Esophagus squamous epithelium (tissue), 5 donors: ENCODE data around the gene UNCX. TPM values are rescaled to one million over a fixed set of nuclear protein-coding genes. Genes with fewer than 3 reads are reported as not detected.

ENCODE experiments used
- DNase-seq: peaks from one replicate; lab custom pipeline; 2025; lab: John Stamatoyannopoulos, UW
- H3K27ac ChIP-seq, 4 donors: fragments of 200-600 bp; sonication (generic); one replicate each; pipeline ENCODE4 v1.5.1; 2016 to 2019; ENCODE audit warnings: mild to moderate bottlenecking in 1 of 4
- H3K27me3 ChIP-seq, 4 donors: fragments of 200-600 bp; sonication (generic); 1 replicate in 3 of 4; 2 replicates in 1 of 4; pipeline versions ENCODE4 v1.5.1 to v1.6.0; 2017 to 2021; ENCODE audit warnings: antibody characterized with exemption in 1 of 4
- H3K36me3 ChIP-seq, 3 donors: fragments of 200-600 bp; sonication (generic); one replicate each; pipeline ENCODE4 v1.5.1; 2016 to 2019
- H3K4me1 ChIP-seq, 3 donors: fragments of 200-600 bp; sonication (generic); one replicate each; pipeline ENCODE4 v1.5.1; 2017 to 2019
- H3K4me3 ChIP-seq, 4 donors: fragments of 200-600 bp; sonication (generic); 1 replicate in 3 of 4; 2 replicates in 1 of 4; pipeline ENCODE4 v1.5.1; 2016 to 2019; ENCODE audit warnings: mild to moderate bottlenecking in 2 of 4, moderate library complexity in 1 of 4
- H3K9me3 ChIP-seq, 3 donors: fragments of 200-600 bp; sonication (generic); one replicate each; pipeline ENCODE4 v1.5.1; 2016 to 2019
- POLR2A ChIP-seq, 4 donors: fragments of 450-650 bp; IDR thresholded peaks; one replicate each; pipeline ENCODE4 v1.6.1; 2017; ENCODE audit warnings: antibody characterized with exemption in 4 of 4, mild to moderate bottlenecking in 4 of 4, moderate library complexity in 3 of 4
- WGBS, 2 donors: methylation state at CpG; one replicate each; pipeline ENCODE4 v1.1.5; 2018; 5-methylcytosine and 5-hydroxymethylcytosine counted together
- intact Hi-C: fragments of 100-400 bp; cut with DNase I; formaldehyde crosslinking; loops from one replicate; pipeline ENCODE4 v1.15.0; 2022
- total RNA-seq, 4 donors: library from RNA; depleted of rRNA; stranded (reverse); fragments of >200 nt; gene quantifications; one replicate each; pipeline ENCODE4 v1.1.0, GENCODE V29; 2016
- TF ChIP-seq, protein P1 (sequence below), 6 experiments: fragments of 450-650 bp in 4 of 6; fragments of 200-600 bp in 2 of 6; sonication (generic) in 2 of 6; IDR thresholded peaks; one replicate each; pipeline ENCODE4 v1.5.1; 2016 to 2019; ENCODE audit warnings: antibody characterized with exemption in 6 of 6, mild to moderate bottlenecking in 4 of 6, moderate library complexity in 4 of 6
- donor health status: DM: yes; HTN: yes; CAD: no.

The UNCX gene
- total RNA-seq, 4 donors from 2014 or later, result not detected

DNA sequence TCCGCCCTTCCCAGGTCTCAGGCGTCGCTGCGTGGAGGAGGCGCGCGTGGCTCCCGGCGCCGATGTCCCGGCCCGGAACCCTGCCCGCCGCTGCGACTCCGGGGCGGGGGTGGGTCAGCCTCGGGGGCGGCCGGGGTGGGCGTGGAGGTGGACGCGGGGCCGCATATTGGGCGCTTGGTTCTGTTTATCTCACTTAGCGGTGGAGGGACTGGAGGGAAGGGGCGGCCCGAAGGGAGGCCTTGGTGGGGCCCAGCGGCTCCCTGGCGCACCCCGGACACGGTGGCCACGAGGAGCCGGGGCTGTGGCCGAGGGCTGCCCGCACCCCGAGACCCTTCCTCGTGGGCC, 8.6 kb downstream of the UNCX start:
- peaks cover 0 to 33% (median 2%) of the 10 kb centered on the region in 3 donors for H3K4me1 ChIP-seq
- H3K27me3 ChIP-seq, result peaks cover 51 to 100% (median 86%) of the 10 kb centered on the region in 4 donors
- TF ChIP-seq, protein P1, sequence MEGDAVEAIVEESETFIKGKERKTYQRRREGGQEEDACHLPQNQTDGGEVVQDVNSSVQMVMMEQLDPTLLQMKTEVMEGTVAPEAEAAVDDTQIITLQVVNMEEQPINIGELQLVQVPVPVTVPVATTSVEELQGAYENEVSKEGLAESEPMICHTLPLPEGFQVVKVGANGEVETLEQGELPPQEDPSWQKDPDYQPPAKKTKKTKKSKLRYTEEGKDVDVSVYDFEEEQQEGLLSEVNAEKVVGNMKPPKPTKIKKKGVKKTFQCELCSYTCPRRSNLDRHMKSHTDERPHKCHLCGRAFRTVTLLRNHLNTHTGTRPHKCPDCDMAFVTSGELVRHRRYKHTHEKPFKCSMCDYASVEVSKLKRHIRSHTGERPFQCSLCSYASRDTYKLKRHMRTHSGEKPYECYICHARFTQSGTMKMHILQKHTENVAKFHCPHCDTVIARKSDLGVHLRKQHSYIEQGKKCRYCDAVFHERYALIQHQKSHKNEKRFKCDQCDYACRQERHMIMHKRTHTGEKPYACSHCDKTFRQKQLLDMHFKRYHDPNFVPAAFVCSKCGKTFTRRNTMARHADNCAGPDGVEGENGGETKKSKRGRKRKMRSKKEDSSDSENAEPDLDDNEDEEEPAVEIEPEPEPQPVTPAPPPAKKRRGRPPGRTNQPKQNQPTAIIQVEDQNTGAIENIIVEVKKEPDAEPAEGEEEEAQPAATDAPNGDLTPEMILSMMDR (IDR thresholded peaks at IDR 0.05), result no peak
- TF ChIP-seq POLR2A (IDR thresholded peaks at IDR 0.05), result no peak
- intact Hi-C loops, result no loop called here
- no peak overlapping the region for H3K4me3 ChIP-seq
- no peak overlapping the region for H3K27ac ChIP-seq
- no peaks in the 10 kb centered on the region for H3K9me3 ChIP-seq
- 11 to 18% methylated on average over 5 to 8 of the region's 38 CpGs for WGBS, 2 donors
- no peak for DNase-seq
- no peaks in the 10 kb centered on the region for H3K36me3 ChIP-seq

DNA sequence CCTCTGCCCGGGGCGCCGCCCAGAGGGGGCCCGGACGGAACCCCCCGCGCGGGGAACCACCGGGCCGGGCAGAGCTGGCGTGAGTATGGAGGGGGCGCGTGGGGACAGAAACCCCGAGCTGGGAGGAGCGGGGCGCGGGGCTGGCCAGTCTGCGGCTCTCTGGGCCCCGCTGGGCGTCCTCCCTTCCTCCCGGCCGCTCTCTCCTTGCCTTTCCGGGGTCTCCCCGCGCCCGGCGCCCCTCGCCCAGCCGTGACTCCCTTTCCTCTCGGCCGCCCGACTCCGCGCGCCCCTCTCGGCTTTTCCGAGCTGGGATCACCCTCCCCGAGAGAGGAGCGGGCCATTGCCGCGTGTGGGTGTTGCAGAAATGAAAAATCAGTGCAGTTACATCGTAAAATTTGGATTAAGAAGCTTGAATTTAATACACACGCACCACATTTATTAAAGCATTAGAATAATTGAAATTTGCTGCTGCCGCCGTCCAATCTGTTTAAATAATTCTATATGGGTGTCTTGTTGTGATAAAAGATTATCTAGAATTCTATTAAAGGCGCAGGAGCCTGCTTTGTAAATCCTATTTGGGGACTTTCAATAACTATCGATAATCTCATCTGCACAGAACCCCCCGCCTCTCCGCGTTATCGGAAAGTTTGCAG, 9.1 kb downstream of the UNCX start:
- Histone ChIP-seq H3K4me3 (no peak overlapping the region), H3K27ac (no peak overlapping the region), H3K36me3 (no peaks in the 10 kb centered on the region), H3K4me1 (peaks cover 0 to 36% (median 4%) of the 10 kb centered on the region in 3 donors), H3K27me3 (peaks cover 56 to 100% (median 91%) of the 10 kb centered on the region in 4 donors), H3K9me3 (no peaks in the 10 kb centered on the region)
- TF ChIP-seq, protein P1 (IDR thresholded peaks at IDR 0.05), result no peak
- TF ChIP-seq POLR2A (IDR thresholded peaks at IDR 0.05), result no peak
- intact Hi-C loops, result no loop called here
- no peak for DNase-seq
- 8 to 18% methylated on average over 21 to 24 of the region's 51 CpGs for WGBS, 2 donors

DNA sequence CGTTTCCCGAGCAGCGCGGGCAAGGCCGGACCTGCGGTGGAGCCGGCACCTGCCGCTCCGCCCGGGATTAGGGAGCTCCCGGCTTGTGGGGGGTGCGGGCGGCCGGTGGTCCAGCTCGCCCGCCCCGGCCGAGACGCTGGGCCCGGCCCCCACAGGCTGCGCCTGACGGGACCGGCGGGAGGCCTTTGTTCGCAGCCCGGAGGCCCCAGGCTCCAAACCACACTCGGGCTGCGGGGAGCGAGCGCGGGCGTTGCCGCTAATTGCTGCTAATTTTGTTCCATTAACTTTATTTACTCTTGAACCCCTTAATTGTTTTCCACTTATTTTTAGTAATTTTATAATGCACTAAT, 9.6 kb downstream of the UNCX start:
- TF ChIP-seq POLR2A (IDR thresholded peaks at IDR 0.05), result no peak
- TF ChIP-seq, protein P1 (IDR thresholded peaks at IDR 0.05), result no peak
- Histone ChIP-seq H3K27me3 (peaks cover 61 to 100% (median 93%) of the 10 kb centered on the region in 4 donors), H3K36me3 (no peaks in the 10 kb centered on the region), H3K4me1 (peaks cover 4 to 36% (median 9%) of the 10 kb centered on the region in 3 donors), H3K27ac (no peak overlapping the region), H3K4me3 (no peak overlapping the region), H3K9me3 (no peaks in the 10 kb centered on the region)
- no peak for DNase-seq
- intact Hi-C loops, result no loop called here
- WGBS, 2 donors, result 8 to 9% methylated on average over 14 to 27 of the region's 33 CpGs

DNA sequence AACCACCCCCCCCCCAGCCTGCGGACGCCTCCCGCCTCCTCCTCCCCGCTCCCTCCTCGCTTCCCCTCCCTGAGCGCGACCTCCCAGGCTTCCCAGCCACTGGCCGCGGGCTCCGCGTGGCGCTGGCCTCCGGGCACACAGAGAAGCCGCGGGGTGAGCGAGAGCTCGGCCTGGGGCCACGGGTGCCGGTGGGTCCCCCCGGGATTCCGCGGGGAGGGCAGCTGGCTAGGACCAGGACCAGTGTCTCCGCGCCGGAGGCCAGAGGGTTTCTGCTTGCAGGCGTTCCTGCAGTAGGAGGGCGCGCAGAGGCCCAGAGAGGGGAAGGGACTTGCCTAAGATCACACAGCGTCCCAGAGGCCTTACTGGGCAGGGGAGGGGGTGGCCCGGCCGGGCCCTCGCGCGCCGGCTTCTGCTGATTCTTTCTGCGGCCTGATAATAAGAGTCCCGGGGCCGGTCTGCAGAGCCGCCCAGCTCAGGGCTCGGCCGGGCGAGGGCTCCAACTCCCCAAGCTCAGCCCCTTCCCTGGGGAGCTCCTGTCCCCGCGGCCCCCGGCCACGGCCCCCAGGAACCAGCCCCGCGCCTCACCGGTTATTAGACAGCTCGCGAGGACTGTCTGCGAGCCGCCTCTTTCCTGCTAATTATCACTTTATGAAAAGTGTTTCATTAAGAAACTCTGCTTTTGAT, 10.1 kb downstream of the UNCX start:
- H3K36me3 ChIP-seq, result no peaks in the 10 kb centered on the region
- TF ChIP-seq, protein P1 (IDR thresholded peaks at IDR 0.05), result no peak
- no peak for TF ChIP-seq POLR2A (IDR thresholded peaks at IDR 0.05)
- peaks cover 63 to 100% (median 95%) of the 10 kb centered on the region in 4 donors for H3K27me3 ChIP-seq
- intact Hi-C loops, result no loop called here
- WGBS, 2 donors, result 15 to 18% methylated on average over 9 to 22 of the region's 53 CpGs
- peaks cover 8 to 40% (median 14%) of the 10 kb centered on the region in 3 donors for H3K4me1 ChIP-seq
- H3K9me3 ChIP-seq, result no peaks in the 10 kb centered on the region
- H3K4me3 ChIP-seq, result no peak overlapping the region
- DNase-seq, result no peak
- H3K27ac ChIP-seq, result no peak overlapping the region

DNA sequence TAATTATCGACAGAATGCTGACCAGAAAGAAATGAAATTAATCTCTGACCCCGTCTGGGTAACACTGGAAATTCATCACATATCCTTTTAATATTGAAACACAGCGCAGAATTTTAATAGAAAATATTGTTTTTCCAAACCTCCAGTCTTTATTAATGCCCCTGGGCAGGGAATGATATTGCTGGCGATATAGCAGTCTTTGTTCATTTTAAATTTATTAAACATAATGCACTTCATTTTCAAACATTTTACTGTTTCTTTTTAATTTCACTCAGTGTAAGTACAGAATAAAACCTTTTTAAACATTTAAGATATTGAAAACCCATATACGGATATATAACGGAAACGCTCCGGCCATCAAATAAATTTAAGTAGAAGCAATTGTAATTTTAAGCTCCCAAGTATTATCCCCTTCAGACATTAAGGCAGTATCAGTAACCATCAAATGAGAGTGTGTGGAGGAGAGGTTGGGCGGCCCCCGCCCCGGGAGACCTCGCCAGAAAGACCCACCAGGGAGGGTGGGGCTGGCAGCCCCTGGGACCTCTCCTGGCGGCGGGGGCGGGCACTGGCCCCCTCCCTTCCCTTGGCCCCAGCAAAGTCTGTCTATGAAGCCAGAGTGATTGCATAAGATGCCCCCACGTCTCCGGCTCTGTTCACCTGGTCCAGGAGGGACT, 10.8 kb downstream of the UNCX start:
- intact Hi-C loops, result no loop called here
- peaks cover 61 to 100% (median 96%) of the 10 kb centered on the region in 4 donors for H3K27me3 ChIP-seq
- WGBS, 2 donors, result 9 to 12% methylated on average over 13 to 15 of the region's 17 CpGs
- H3K9me3 ChIP-seq, result no peaks in the 10 kb centered on the region
- no peaks in the 10 kb centered on the region for H3K36me3 ChIP-seq
- TF ChIP-seq, protein P1 (IDR thresholded peaks at IDR 0.05), result no peak
- no peak for TF ChIP-seq POLR2A (IDR thresholded peaks at IDR 0.05)
- DNase-seq, result no peak
- H3K4me1 ChIP-seq, result peaks cover 8 to 47% (median 19%) of the 10 kb centered on the region in 3 donors
- no peak overlapping the region for H3K27ac ChIP-seq
- H3K4me3 ChIP-seq, result no peak overlapping the region
